Nephron progenitor cell (in vitro differentiated cells): ENCODE results near the gene C12orf75.

Experiments
- DNase-seq: peaks from one replicate; pipeline ENCODE4 v3.0.0; 2021
- H3K27ac Mint-ChIP-seq: 2 replicates; pipeline ENCODE4 v1.8.0; 2021; ENCODE audit warnings: mild to moderate bottlenecking, moderate library complexity, mixed read lengths
- H3K27me3 Mint-ChIP-seq: 2 replicates; pipeline ENCODE4 v1.8.0; 2021; ENCODE audit warnings: mild to moderate bottlenecking, low read depth, mixed read lengths; ENCODE audit not compliant: poor library complexity
- H3K36me3 Mint-ChIP-seq: 2 replicates; pipeline ENCODE4 v1.8.0; 2021; ENCODE audit warnings: low read depth, mixed read lengths
- H3K4me1 Mint-ChIP-seq: 2 replicates; pipeline ENCODE4 v1.8.0; 2021; ENCODE audit warnings: mixed read lengths
- H3K4me3 Mint-ChIP-seq: 2 replicates; pipeline ENCODE4 v1.8.0; 2021; ENCODE audit warnings: mild to moderate bottlenecking, moderate library complexity, mixed read lengths
- H3K9me3 Mint-ChIP-seq: 2 replicates; pipeline ENCODE4 v1.8.0; 2021; ENCODE audit warnings: mild to moderate bottlenecking, moderate library complexity, mixed read lengths
- CTCF ChIP-seq: fragments of 200-600 bp; sonication (generic); IDR thresholded peaks from 2 replicates; pipeline ENCODE4 v1.5.0; 2021; ENCODE audit warnings: antibody characterized with exemption

C12orf75 gene

GRCh38 chr12:105355752-105356151 lies 25.3 kb downstream of the C12orf75 start:
- Mint-ChIP-seq H3K4me3 (no peak overlapping the region), H3K27ac (no peak overlapping the region), H3K9me3 (no peaks in the 10 kb centered on the region), H3K36me3 (peaks cover 20% of the 10 kb centered on the region), H3K4me1 (peaks cover 30% of the 10 kb centered on the region), H3K27me3 (no peaks in the 10 kb centered on the region)
- DNase-seq: no peak
- TF ChIP-seq CTCF: no peak

- no peak for DNase-seq
- no peaks in the 10 kb centered on the region for H3K27me3 Mint-ChIP-seq
- no peaks in the 10 kb centered on the region for H3K9me3 Mint-ChIP-seq
- peaks cover 21% of the 10 kb centered on the region for H3K4me1 Mint-ChIP-seq
- no peak overlapping the region for H3K4me3 Mint-ChIP-seq
- no peak for TF ChIP-seq CTCF
- peaks cover 21% of the 10 kb centered on the region for H3K36me3 Mint-ChIP-seq
- peak overlapping the region; percentile 34 for H3K27ac Mint-ChIP-seq
Measured at GRCh38 chr12:105357162-105357691, 26.7 kb downstream of the C12orf75 start.

- DNase-seq: no peak
- Mint-ChIP-seq H3K4me1 (peaks cover 10% of the 10 kb centered on the region), H3K27me3 (no peaks in the 10 kb centered on the region), H3K36me3 (peaks cover 18% of the 10 kb centered on the region), H3K9me3 (no peaks in the 10 kb centered on the region), H3K27ac (peak overlapping the region; percentile 12), H3K4me3 (no peak overlapping the region)
- TF ChIP-seq CTCF: no peak
Measured at GRCh38 chr12:105358789-105359188, 28.3 kb downstream of the C12orf75 start.

- Mint-ChIP-seq H3K27me3 (no peaks in the 10 kb centered on the region), H3K9me3 (no peaks in the 10 kb centered on the region), H3K27ac (peak overlapping the region; percentile 31), H3K4me1 (peaks cover 10% of the 10 kb centered on the region), H3K4me3 (no peak overlapping the region), H3K36me3 (peaks cover 18% of the 10 kb centered on the region)
- no peak for TF ChIP-seq CTCF
- no peak for DNase-seq
Measured at GRCh38 chr12:105359856-105360255, 29.4 kb downstream of the C12orf75 start.

- Mint-ChIP-seq H3K4me3 (no peak overlapping the region), H3K27ac (no peak overlapping the region), H3K9me3 (no peaks in the 10 kb centered on the region), H3K36me3 (peaks cover 23% of the 10 kb centered on the region), H3K27me3 (no peaks in the 10 kb centered on the region), H3K4me1 (no peaks in the 10 kb centered on the region)
- DNase-seq: no peak
- no peak for TF ChIP-seq CTCF
Measured at GRCh38 chr12:105363890-105364289, 33.4 kb downstream of the C12orf75 start.

GRCh38 chr12:105365231-105365630 lies 34.7 kb downstream of the C12orf75 start:
- no peak for DNase-seq
- Mint-ChIP-seq H3K27me3 (no peaks in the 10 kb centered on the region), H3K36me3 (peaks cover 17% of the 10 kb centered on the region), H3K9me3 (no peaks in the 10 kb centered on the region), H3K27ac (peak overlapping the region; percentile 25), H3K4me1 (no peaks in the 10 kb centered on the region), H3K4me3 (no peak overlapping the region)
- TF ChIP-seq CTCF: no peak
